Rectal smooth muscle tissue (tissue), 1 donor: ENCODE data around the gene KRT17.
"Not testable (repeated sequence)": the region's sequence is repeated elsewhere in the genome, so short reads cannot be mapped to it uniquely, and the experiment has no call there.

ENCODE experiments used
- H3K27ac ChIP-seq: one replicate; pipeline ENCODE4 v1.7.0; 2013; ENCODE audit warnings: low read depth, low read length, inconsistent platforms
- H3K27me3 ChIP-seq: one replicate; pipeline ENCODE4 v1.7.0; 2013; ENCODE audit warnings: low read length; ENCODE audit not compliant: control insufficient read depth, insufficient read depth
- H3K36me3 ChIP-seq: one replicate; pipeline ENCODE4 v1.7.0; 2013; ENCODE audit warnings: low read length; ENCODE audit not compliant: control insufficient read depth, insufficient read depth
- H3K4me1 ChIP-seq: one replicate; pipeline ENCODE4 v1.7.0; 2013; ENCODE audit warnings: low read length; ENCODE audit not compliant: control insufficient read depth, insufficient read depth
- H3K4me3 ChIP-seq: one replicate; pipeline ENCODE4 v1.7.0; 2013; ENCODE audit warnings: low read length
- H3K9ac ChIP-seq: one replicate; pipeline ENCODE4 v1.7.0; 2013; ENCODE audit warnings: low read length

KRT17 gene

GRCh38 chr17:41585301-41586056, 38.9 kb downstream of the KRT17 start:
- Histone ChIP-seq H3K4me1 (no peaks in the 10 kb centered on the region), H3K4me3 (no peak overlapping the region), H3K27ac (no peak overlapping the region)

GRCh38 chr17:41584331-41584927, 39.9 kb downstream of the KRT17 start:
- H3K4me1 ChIP-seq, H3K36me3 ChIP-seq, H3K4me3 ChIP-seq, H3K9ac ChIP-seq, H3K27ac ChIP-seq, H3K27me3 ChIP-seq: not testable (repeated sequence)

More at GRCh38 chr17:41585301-41586056, 38.9 kb downstream of the KRT17 start:
- H3K36me3 ChIP-seq, result no peaks in the 10 kb centered on the region
- no peaks in the 10 kb centered on the region for H3K27me3 ChIP-seq
- H3K9ac ChIP-seq, result no peak overlapping the region

GRCh38 chr17:41583137-41584127, 40.9 kb downstream of the KRT17 start:
- Histone ChIP-seq H3K27me3 (no peaks in the 10 kb centered on the region), H3K9ac (no peak overlapping the region), H3K4me1 (no peaks in the 10 kb centered on the region), H3K27ac (no peak overlapping the region), H3K36me3 (no peaks in the 10 kb centered on the region), H3K4me3 (no peak overlapping the region)

- not testable (repeated sequence) for H3K36me3 ChIP-seq, H3K4me3 ChIP-seq, H3K27me3 ChIP-seq, H3K4me1 ChIP-seq, H3K27ac ChIP-seq, H3K9ac ChIP-seq
Measured at GRCh38 chr17:41582061-41582968, 42.1 kb downstream of the KRT17 start.

- H3K27me3 ChIP-seq, result peaks cover 3% of the 10 kb centered on the region
- H3K27ac ChIP-seq, result no peak overlapping the region
- no peaks in the 10 kb centered on the region for H3K4me1 ChIP-seq
- H3K4me3 ChIP-seq, result no peak overlapping the region
- no peak overlapping the region for H3K9ac ChIP-seq
- no peaks in the 10 kb centered on the region for H3K36me3 ChIP-seq
Measured at GRCh38 chr17:41581366-41582060, 42.9 kb downstream of the KRT17 start.

- H3K36me3 ChIP-seq, result no peaks in the 10 kb centered on the region
- no peak overlapping the region for H3K9ac ChIP-seq
- no peak overlapping the region for H3K27ac ChIP-seq
- peaks cover 5% of the 10 kb centered on the region for H3K27me3 ChIP-seq
- no peaks in the 10 kb centered on the region for H3K4me1 ChIP-seq
- no peak overlapping the region for H3K4me3 ChIP-seq
Measured at GRCh38 chr17:41580687-41581365, 43.5 kb downstream of the KRT17 start.

GRCh38 chr17:41580244-41580575, 44.2 kb downstream of the KRT17 start:
- Histone ChIP-seq H3K4me3 (no peak overlapping the region), H3K27me3 (peaks cover 5% of the 10 kb centered on the region), H3K9ac (no peak overlapping the region), H3K27ac (no peak overlapping the region), H3K36me3 (no peaks in the 10 kb centered on the region), H3K4me1 (no peaks in the 10 kb centered on the region)

GRCh38 chr17:41579484-41580243, 44.7 kb downstream of the KRT17 start:
- Histone ChIP-seq H3K4me3 (no peak overlapping the region), H3K27ac (no peak overlapping the region), H3K27me3 (peaks cover 5% of the 10 kb centered on the region), H3K9ac (no peak overlapping the region), H3K36me3 (no peaks in the 10 kb centered on the region), H3K4me1 (no peaks in the 10 kb centered on the region)

GRCh38 chr17:41578971-41579370, 45.4 kb downstream of the KRT17 start:
- no peak overlapping the region for H3K9ac ChIP-seq
- no peak overlapping the region for H3K27ac ChIP-seq
- peaks cover 5% of the 10 kb centered on the region for H3K27me3 ChIP-seq
- H3K36me3 ChIP-seq, result no peaks in the 10 kb centered on the region
- H3K4me1 ChIP-seq, result no peaks in the 10 kb centered on the region
- H3K4me3 ChIP-seq, result no peak overlapping the region

- Histone ChIP-seq H3K36me3 (no peaks in the 10 kb centered on the region), H3K27me3 (peaks cover 5% of the 10 kb centered on the region), H3K4me1 (no peaks in the 10 kb centered on the region), H3K9ac (no peak overlapping the region), H3K4me3 (no peak overlapping the region), H3K27ac (no peak overlapping the region)
Measured at GRCh38 chr17:41578538-41578937, 45.8 kb downstream of the KRT17 start.
